ENCODE measurements around the gene DENND1B.

DNA sequence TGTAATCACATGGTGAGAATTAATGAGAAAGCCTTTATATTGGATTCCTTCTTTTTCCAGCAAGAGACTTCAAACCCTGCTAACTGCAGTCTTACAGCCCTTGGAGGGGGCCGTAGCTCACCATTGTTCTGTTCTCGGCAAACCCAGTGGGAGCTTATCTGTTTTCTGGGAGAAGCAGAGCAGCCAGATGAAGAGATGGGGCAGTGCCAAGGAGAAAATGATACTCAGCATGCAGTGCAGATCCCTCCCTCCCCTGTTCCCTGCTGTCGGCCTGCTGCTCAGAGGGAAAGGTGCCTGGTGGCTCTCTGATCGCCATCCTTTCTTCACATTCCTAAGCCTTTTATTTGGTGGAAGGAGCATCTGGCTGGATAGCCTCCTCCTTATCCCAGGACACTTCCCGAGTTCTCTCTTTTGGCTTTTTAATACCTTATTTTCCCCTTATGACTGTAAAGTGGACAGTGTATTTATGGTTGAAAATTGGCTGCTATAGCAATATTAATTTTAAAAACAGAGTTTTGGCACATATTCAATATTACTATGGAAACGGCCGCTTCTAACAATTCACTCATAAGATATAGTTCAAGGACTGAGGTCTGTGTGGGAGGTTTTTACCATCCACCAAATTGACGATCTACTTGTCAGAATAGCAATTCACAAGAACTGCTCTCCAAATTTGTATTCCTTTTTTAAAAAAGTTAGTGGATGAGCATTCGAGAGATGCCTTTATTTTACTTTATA lies 303.9 kb downstream of the DENND1B start:
- TF ChIP-seq, protein P1, sequence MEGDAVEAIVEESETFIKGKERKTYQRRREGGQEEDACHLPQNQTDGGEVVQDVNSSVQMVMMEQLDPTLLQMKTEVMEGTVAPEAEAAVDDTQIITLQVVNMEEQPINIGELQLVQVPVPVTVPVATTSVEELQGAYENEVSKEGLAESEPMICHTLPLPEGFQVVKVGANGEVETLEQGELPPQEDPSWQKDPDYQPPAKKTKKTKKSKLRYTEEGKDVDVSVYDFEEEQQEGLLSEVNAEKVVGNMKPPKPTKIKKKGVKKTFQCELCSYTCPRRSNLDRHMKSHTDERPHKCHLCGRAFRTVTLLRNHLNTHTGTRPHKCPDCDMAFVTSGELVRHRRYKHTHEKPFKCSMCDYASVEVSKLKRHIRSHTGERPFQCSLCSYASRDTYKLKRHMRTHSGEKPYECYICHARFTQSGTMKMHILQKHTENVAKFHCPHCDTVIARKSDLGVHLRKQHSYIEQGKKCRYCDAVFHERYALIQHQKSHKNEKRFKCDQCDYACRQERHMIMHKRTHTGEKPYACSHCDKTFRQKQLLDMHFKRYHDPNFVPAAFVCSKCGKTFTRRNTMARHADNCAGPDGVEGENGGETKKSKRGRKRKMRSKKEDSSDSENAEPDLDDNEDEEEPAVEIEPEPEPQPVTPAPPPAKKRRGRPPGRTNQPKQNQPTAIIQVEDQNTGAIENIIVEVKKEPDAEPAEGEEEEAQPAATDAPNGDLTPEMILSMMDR (IDR thresholded peaks at IDR 0.05; ENCODE audit: borderline replicate concordance, extremely low read depth, low read length, poor library complexity, severe bottlenecking), result no peak
- no peak for TF ChIP-seq EZH2 (IDR thresholded peaks at IDR 0.05; ENCODE audit: borderline replicate concordance, low read depth, low read length, severe bottlenecking)
